Measurements from ENCODE around the gene PARD3.

GRCh38 chr10:34728361-34728760 is 86.7 kb downstream of the PARD3 start:
- no peak for TF ChIP-seq CTCF (IDR thresholded peaks at IDR 0.05)
- TF ChIP-seq POLR2A (IDR thresholded peaks at IDR 0.05): no peak
